H1 (cell line): ENCODE results near the gene RALGDS. TPM values are rescaled to one million over a fixed set of nuclear protein-coding genes. Genes with fewer than 3 reads are reported as not detected.
"Not testable (repeated sequence)": the region's sequence is repeated elsewhere in the genome, so short reads cannot be mapped to it uniquely, and the experiment has no call there.

Experiments used
- CTCF ChIA-PET: fragments of 300-600 bp; sonication (Branson Sonifier 250); formaldehyde crosslinking; loops from one replicate; lab custom pipeline; 2021; ENCODE audit not compliant: partially characterized antibody; lab: Charles Lee
- POLR2A ChIA-PET: fragments of 300-600 bp; sonication (Branson Sonifier 250); formaldehyde crosslinking; loops from one replicate; lab custom pipeline; 2021; ENCODE audit warnings: inconsistent platforms; ENCODE audit not compliant: partially characterized antibody; lab: Charles Lee
- DNase-seq, 2 experiments: peaks; one replicate each; pipeline versions ENCODE4 v3.0.0 to v3.0.0-alpha.2; 2010 to 2022; ENCODE audit warnings: low spot score in 2 of 2, low read depth in 1 of 2, mixed read lengths in 1 of 2
- FAIRE-seq: peaks from 2 replicates; lab custom pipeline; 2011; peaks lifted over from hg19 to GRCh38; lab: Jason Lieb, UNC
- H2AFZ ChIP-seq: 2 replicates; pipeline ENCODE4 v1.8.1; 2012; ENCODE audit warnings: low read length, inconsistent platforms
- H2AK5ac ChIP-seq: 2 replicates; pipeline ENCODE4 v1.6.1; 2013; ENCODE audit warnings: low read depth, low read length
- H2BK120ac ChIP-seq: replicated peaks from 2 replicates; pipeline ENCODE3; 2013; ENCODE audit warnings: low read depth, low read length, inconsistent platforms
- H2BK12ac ChIP-seq: 2 replicates; pipeline ENCODE4 v1.6.1; 2013; ENCODE audit warnings: low read depth, low read length
- H2BK15ac ChIP-seq: 2 replicates; pipeline ENCODE4 v1.6.1; 2013; ENCODE audit warnings: low read length
- H2BK20ac ChIP-seq: 2 replicates; pipeline ENCODE4 v1.6.1; 2013; ENCODE audit warnings: low read length
- H2BK5ac ChIP-seq: 2 replicates; pipeline ENCODE4 v1.6.1; 2013; ENCODE audit warnings: low read depth, low read length
- H3K14ac ChIP-seq: 2 replicates; pipeline ENCODE4 v1.6.1; 2013; ENCODE audit warnings: inconsistent platforms; ENCODE audit not compliant: insufficient read length
- H3K18ac ChIP-seq: 2 replicates; pipeline ENCODE4 v1.6.1; 2013; ENCODE audit warnings: low read length; ENCODE audit errors: extremely low read depth
- H3K23ac ChIP-seq: 2 replicates; pipeline ENCODE4 v1.6.1; 2013; ENCODE audit warnings: inconsistent platforms; ENCODE audit not compliant: insufficient read length
- H3K23me2 ChIP-seq: 2 replicates; pipeline ENCODE4 v1.6.1; 2013; ENCODE audit warnings: low read depth, low read length
- H3K27ac ChIP-seq: 2 replicates; pipeline ENCODE4 v1.6.1; 2011; ENCODE audit warnings: low read depth, low read length, inconsistent platforms
- H3K27me3 ChIP-seq, 4 experiments: replicated peaks in 1 of 4; 1 replicate in 1 of 4; 2 replicates in 3 of 4; pipeline versions ENCODE4 v1.6.1 to v1.8.1; 2011 to 2013; ENCODE audit warnings: low read length in 3 of 4, mild to moderate bottlenecking in 3 of 4, inconsistent platforms in 2 of 4, mixed read lengths in 2 of 4, moderate library complexity in 1 of 4; ENCODE audit not compliant: control insufficient read depth in 3 of 4, insufficient read depth in 3 of 4; ENCODE audit errors: extremely low read depth in 1 of 4
- H3K36me3 ChIP-seq, 4 experiments: 2 replicates each; pipeline versions ENCODE4 v1.6.1 to v1.8.1; 2011 to 2013; ENCODE audit warnings: mild to moderate bottlenecking in 4 of 4, low read length in 3 of 4, moderate library complexity in 2 of 4, control low read depth in 1 of 4, inconsistent platforms in 1 of 4; ENCODE audit not compliant: insufficient read depth in 4 of 4, control insufficient read depth in 2 of 4
- H3K4ac ChIP-seq: replicated peaks from 2 replicates; pipeline ENCODE3; 2013; ENCODE audit warnings: low read length, low read depth, mixed read lengths, inconsistent platforms; ENCODE audit not compliant: insufficient read length
- H3K4me1 ChIP-seq, 4 experiments: replicated peaks in 1 of 4; 1 replicate in 1 of 4; 2 replicates in 3 of 4; pipeline versions ENCODE4 v1.6.1 to v1.8.1; 2011 to 2013; ENCODE audit warnings: low read length in 3 of 4, inconsistent platforms in 2 of 4, mixed read lengths in 1 of 4; ENCODE audit not compliant: insufficient read depth in 4 of 4, control insufficient read depth in 3 of 4
- H3K4me2 ChIP-seq, 2 experiments: 2 replicates each; pipeline versions ENCODE4 v1.6.1 to v1.8.1; 2011 to 2013; ENCODE audit warnings: low read depth in 2 of 2, low read length in 2 of 2, control low read depth in 1 of 2, inconsistent platforms in 1 of 2, mild to moderate bottlenecking in 1 of 2; ENCODE audit not compliant: insufficient read depth in 1 of 2
- H3K4me3 ChIP-seq, 4 experiments: fragments of 200-600, 300-600 bp in 1 of 4; sonication (generic), shearing (Covaris generic), sonication (Bioruptor Twin) in 1 of 4; 2 replicates each; pipeline versions ENCODE4 v1.5.1 to v1.8.1; 2011 to 2016; ENCODE audit warnings: low read length in 4 of 4, low read depth in 3 of 4, control low read depth in 2 of 4, inconsistent platforms in 2 of 4, mild to moderate bottlenecking in 2 of 4, mixed read lengths in 1 of 4, moderate library complexity in 1 of 4; ENCODE audit not compliant: insufficient read depth in 2 of 4; ENCODE audit errors: extremely low read depth in 1 of 4
- H3K56ac ChIP-seq: replicated peaks from 2 replicates; pipeline ENCODE3; 2013; ENCODE audit warnings: low read depth, mild to moderate bottlenecking, mixed read lengths, low read length, inconsistent platforms; ENCODE audit not compliant: insufficient read length
- H3K79me1 ChIP-seq: 2 replicates; pipeline ENCODE4 v1.6.1; 2013; ENCODE audit warnings: low read depth, low read length, control low read depth
- H3K79me2 ChIP-seq, 2 experiments: 2 replicates each; pipeline versions ENCODE4 v1.6.1 to v1.8.1; 2012 to 2013; ENCODE audit warnings: low read length in 2 of 2, mild to moderate bottlenecking in 2 of 2, inconsistent platforms in 1 of 2; ENCODE audit not compliant: insufficient read depth in 2 of 2, control insufficient read depth in 1 of 2
- H3K9ac ChIP-seq, 4 experiments: replicated peaks in 1 of 4; 1 replicate in 1 of 4; 2 replicates in 3 of 4; pipeline versions ENCODE4 v1.6.1 to v1.8.1; 2011 to 2013; ENCODE audit warnings: low read depth in 3 of 4, low read length in 3 of 4, control low read depth in 2 of 4, mild to moderate bottlenecking in 2 of 4, moderate library complexity in 2 of 4, inconsistent platforms in 1 of 4; ENCODE audit errors: extremely low read depth in 1 of 4
- H3K9me3 ChIP-seq, 2 experiments: 2 replicates each; pipeline versions ENCODE4 v1.6.1 to v1.8.1; 2012 to 2013; ENCODE audit warnings: mild to moderate bottlenecking in 2 of 2, moderate library complexity in 2 of 2, control low read depth in 1 of 2, inconsistent platforms in 1 of 2, low read depth in 1 of 2, low read length in 1 of 2, mixed read lengths in 1 of 2; ENCODE audit not compliant: insufficient read depth in 2 of 2
- H4K20me1 ChIP-seq, 2 experiments: replicated peaks in 1 of 2; 2 replicates each; pipeline versions ENCODE3 to v1.8.1; 2011 to 2013; ENCODE audit warnings: inconsistent platforms in 2 of 2, low read length in 2 of 2, mild to moderate bottlenecking in 1 of 2; ENCODE audit not compliant: insufficient read depth in 2 of 2, control insufficient read depth in 1 of 2
- H4K5ac ChIP-seq: 2 replicates; pipeline ENCODE4 v1.6.1; 2013; ENCODE audit warnings: low read length, low read depth, mixed read lengths, inconsistent platforms; ENCODE audit not compliant: insufficient read length
- H4K8ac ChIP-seq: 2 replicates; pipeline ENCODE4 v1.8.0; 2013; ENCODE audit warnings: mild to moderate bottlenecking, moderate library complexity, low read length, inconsistent platforms; ENCODE audit not compliant: insufficient read depth; ENCODE audit errors: extremely low read depth
- H4K91ac ChIP-seq: replicated peaks from 2 replicates; pipeline ENCODE3; 2013; ENCODE audit warnings: low read length, mixed read lengths, inconsistent platforms; ENCODE audit not compliant: insufficient read length
- WGBS, 2 experiments: shearing (Covaris generic) in 1 of 2; methylation state at CpG; one replicate each; pipeline versions ENCODE4 v1.1.6 to v1.1.7; 2013 to 2015; ENCODE audit warnings: low lambda C conversion rate in 2 of 2, mixed read lengths in 2 of 2, inconsistent platforms in 1 of 2, low coverage in 1 of 2, missing lambda C conversion rate in 1 of 2; ENCODE audit not compliant: insufficient replicate concordance in 2 of 2, insufficient coverage in 1 of 2, insufficient read length in 1 of 2; ENCODE audit errors: extremely low coverage in 1 of 2, missing lambda C conversion rate in 1 of 2; 5-methylcytosine and 5-hydroxymethylcytosine counted together
- polyA plus RNA-seq, 7 experiments: library from polyadenylated mRNA; depleted of rRNA in 3 of 7; stranded (reverse) in 5 of 7; unstranded in 2 of 7; fragments of >200 nt in 5 of 7; fragments of 200-250 nt in 2 of 7; gene quantifications; 1 replicate in 5 of 7; 2 replicates in 1 of 7; 4 replicates in 1 of 7; pipeline versions ENCODE4 v1.2.1 to v1.2.3, GENCODE V29; 2011 to 2013; ENCODE audit warnings: missing spikeins in 2 of 7, mixed read lengths in 2 of 7
- total RNA-seq: library from RNA; stranded (reverse); fragmentation: NEBNext Ultra II Directional; extraction: Animal tissue kit (Norgen Biotek cat#: 25700); gene quantifications from 2 replicates; pipeline ENCODE4 v1.2.1, GENCODE V29; 2021

The RALGDS gene
- total and polyA plus RNA-seq, 2 of the 8 experiments (the other 6 are each of a cell fraction or from before 2014, with no cell fraction given) = 14.5 to 25.5 TPM

DNA sequence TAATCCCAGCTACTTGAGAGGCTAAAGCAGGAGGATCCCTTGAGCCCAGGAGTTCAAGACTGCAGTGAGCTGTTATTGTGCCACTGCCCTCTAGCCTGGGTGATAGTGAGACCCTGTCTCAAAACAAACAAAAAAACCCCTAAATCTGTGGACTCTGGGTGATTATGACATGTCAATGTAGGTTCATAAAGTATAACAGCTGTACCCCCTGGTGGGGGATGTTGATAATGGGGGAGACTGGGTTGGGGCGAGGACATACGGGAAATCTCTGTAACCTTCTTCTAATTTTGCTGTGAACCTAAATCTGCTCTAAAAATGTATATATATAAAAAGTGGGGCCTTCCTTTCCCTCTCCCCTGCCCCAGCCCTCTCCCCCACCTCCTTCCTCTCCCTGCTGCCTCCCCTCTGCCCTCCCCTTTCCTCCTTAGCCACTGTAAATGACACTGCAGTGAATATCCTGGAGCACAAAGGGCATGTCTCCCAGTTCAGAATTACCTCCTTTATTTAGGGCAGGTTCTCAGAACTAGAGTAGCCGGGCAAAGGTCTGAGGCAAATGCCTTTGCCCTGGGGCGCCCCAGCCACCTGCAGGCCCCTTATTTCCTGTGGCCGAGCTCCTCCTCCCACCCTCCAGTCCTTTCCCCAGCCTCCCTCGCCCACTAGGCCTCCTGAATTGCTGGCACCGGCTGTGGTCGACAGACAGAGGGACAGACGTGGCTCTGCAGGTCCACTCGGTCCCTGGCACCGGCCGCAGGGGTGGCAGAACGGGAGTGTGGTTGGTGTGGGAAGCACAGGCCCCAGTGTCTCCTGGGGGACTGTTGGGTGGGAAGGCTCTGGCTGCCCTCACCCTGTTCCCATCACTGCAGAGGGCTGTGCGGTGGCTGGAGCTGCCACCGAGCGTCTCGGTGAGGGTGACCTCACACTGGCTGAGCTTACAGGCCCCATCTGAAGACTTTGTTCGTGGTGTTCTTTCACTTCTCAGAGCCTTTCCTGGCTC, 40.0 kb downstream of the RALGDS start:
- Histone ChIP-seq H2BK12ac (0 out of 2 replicates have a peak overlapping the region, but pooled peaks have one; percentile 39), H2BK5ac (0 out of 2 replicates have a peak overlapping the region, but pooled peaks have one; percentile 75)
- H3K4me1 ChIP-seq, H4K8ac ChIP-seq, H2BK15ac ChIP-seq, H3K9ac ChIP-seq, FAIRE-seq, H3K27me3 ChIP-seq, POLR2A ChIA-PET, H2AK5ac ChIP-seq, H3K36me3 ChIP-seq, H3K79me2 ChIP-seq, H3K4ac ChIP-seq, H3K23ac ChIP-seq, H3K27ac ChIP-seq, H4K5ac ChIP-seq, H3K4me2 ChIP-seq, H3K9me3 ChIP-seq, H3K18ac ChIP-seq, H4K91ac ChIP-seq, H4K20me1 ChIP-seq, H3K14ac ChIP-seq, H2AFZ ChIP-seq, H2BK120ac ChIP-seq, H3K23me2 ChIP-seq, DNase-seq, H3K4me3 ChIP-seq, H3K56ac ChIP-seq, H3K79me1 ChIP-seq, H2BK20ac ChIP-seq: not testable (repeated sequence)
- WGBS, 2 experiments = 93% methylated on average over 8 of the region's 18 CpGs; no CpG with 5 or more reads in 1 of the 2 experiments
- CTCF ChIA-PET = interaction anchor here (0.8 to 2.9 kb wide), 5 partner anchors 14 to 62 kb away, joined by 3 to 9 read pairs (median 3); no protein-coding TSS in a partner anchor
